HepG2 (cell line): ENCODE data around the gene PANK1. TPM values are rescaled to one million over a fixed set of nuclear protein-coding genes. Genes with fewer than 3 reads are reported as not detected.

Source experiments
- ATAC-seq: fragments of 200-7000 bp; cut with Tn5 transposase; 3 replicates; pipeline ENCODE4 v1.9.1; 2020; ENCODE audit warnings: mild to moderate bottlenecking, moderate library complexity
- BruUV-seq: library from RNA; stranded (reverse); fragments of 400-500 nt; replicated peaks from 2 replicates; lab custom pipeline; 2021; lab: Mats Ljungman, UMichigan
- CTCF ChIA-PET: fragments of 300-600 bp; formaldehyde crosslinking; extraction: SDS; loops from one replicate; lab custom pipeline; 2021; ENCODE audit warnings: low total read pairs, inconsistent platforms, low intra/inter-chr PET ratio; lab: Yijun Ruan, JAX
- POLR2A ChIA-PET: fragments of 350-600 bp; sonication (Branson Sonifier 250); formaldehyde crosslinking; loops from one replicate; lab custom pipeline; 2020; ENCODE audit warnings: antibody characterized with exemption, inconsistent platforms; lab: Yijun Ruan, JAX
- DNase-seq: peaks from one replicate; pipeline ENCODE4 v3.0.0-alpha.2; 2015; ENCODE audit warnings: low spot score
- FAIRE-seq: peaks from 3 replicates; lab custom pipeline; 2011; peaks lifted over from hg19 to GRCh38; lab: Jason Lieb, UNC
- H2AFZ ChIP-seq: one replicate; pipeline ENCODE4 v1.6.1; 2011; ENCODE audit warnings: low read length, inconsistent platforms
- H3K27ac ChIP-seq: fragments of 300-600 bp; 3 replicates; pipeline ENCODE4 v1.8.0; 2011; ENCODE audit warnings: mixed run types, mild to moderate bottlenecking, mixed read lengths, low read length, inconsistent platforms; ENCODE audit not compliant: insufficient read depth; ENCODE audit errors: extremely low read length
- H3K27me3 ChIP-seq, 2 experiments: fragments of 200-600 bp in 1 of 2; 2 replicates in 1 of 2; 3 replicates in 1 of 2; pipeline versions ENCODE4 v1.6.0 to v1.8.0; 2011; ENCODE audit warnings: low read length in 2 of 2, mild to moderate bottlenecking in 2 of 2, moderate library complexity in 2 of 2, inconsistent platforms in 1 of 2; ENCODE audit not compliant: insufficient read depth in 2 of 2, control insufficient read depth in 1 of 2
- H3K36me3 ChIP-seq, 2 experiments: fragments of 200-600 bp in 1 of 2; replicated peaks in 1 of 2; 2 replicates in 1 of 2; 3 replicates in 1 of 2; pipeline versions ENCODE4 v1.5.1 to v1.8.0; 2011; ENCODE audit warnings: low read length in 2 of 2, inconsistent platforms in 1 of 2; ENCODE audit not compliant: insufficient read depth in 2 of 2, control insufficient read depth in 1 of 2
- H3K4me1 ChIP-seq: 2 replicates; pipeline ENCODE4 v1.5.1; 2012; ENCODE audit warnings: low read length, inconsistent platforms; ENCODE audit not compliant: insufficient read depth
- H3K4me2 ChIP-seq: 2 replicates; pipeline ENCODE4 v1.6.0; 2011; ENCODE audit warnings: low read depth, low read length, inconsistent platforms
- H3K4me3 ChIP-seq, 3 experiments: fragments of 200-600 bp in 1 of 3; sonication (generic), shearing (Covaris generic) in 1 of 3; replicated peaks in 1 of 3; 2 replicates each; pipeline ENCODE4 v1.5.1; 2011 to 2016; ENCODE audit warnings: low read length in 3 of 3, inconsistent platforms in 2 of 3, low read depth in 2 of 3, mild to moderate bottlenecking in 2 of 3, control low read depth in 1 of 3, mixed read lengths in 1 of 3; ENCODE audit not compliant: insufficient read depth in 1 of 3
- H3K79me2 ChIP-seq: one replicate; pipeline ENCODE4 v1.6.1; 2011; ENCODE audit warnings: low read length, inconsistent platforms; ENCODE audit not compliant: insufficient read depth
- H3K9ac ChIP-seq: 2 replicates; pipeline ENCODE4 v1.6.0; 2011; ENCODE audit warnings: mild to moderate bottlenecking, low read depth, low read length, inconsistent platforms; ENCODE audit not compliant: insufficient read depth
- H3K9me3 ChIP-seq: 2 replicates; pipeline ENCODE4 v1.5.1; 2012; ENCODE audit warnings: mild to moderate bottlenecking, low read length
- H4K20me1 ChIP-seq: 2 replicates; pipeline ENCODE4 v1.6.0; 2011; ENCODE audit warnings: inconsistent platforms, mild to moderate bottlenecking, low read length, moderate library complexity; ENCODE audit not compliant: insufficient read depth
- JUNB ChIP-seq: sonication (generic); formaldehyde crosslinking; IDR thresholded peaks from 2 replicates; pipeline ENCODE4 v1.8.0; 2022; ENCODE audit warnings: missing genetic modification reagents, mild to moderate bottlenecking, borderline replicate concordance
- KAT7 ChIP-seq: IDR thresholded peaks from 2 replicates; pipeline ENCODE4 v1.6.1; 2018; ENCODE audit warnings: borderline replicate concordance, missing compliant biosample characterization
- KDM5A ChIP-seq: fragments of 200-600 bp; sonication (generic); IDR thresholded peaks from 2 replicates; pipeline ENCODE4 v1.7.0; 2018; ENCODE audit warnings: antibody characterized with exemption, mild to moderate bottlenecking, low read length, borderline replicate concordance
- POLR2AphosphoS2 ChIP-seq: IDR thresholded peaks from 2 replicates; pipeline ENCODE4 v1.6.1; 2011; ENCODE audit warnings: low read depth, low read length, improper control_type of control experiment
- RBAK ChIP-seq: sonication (generic); formaldehyde crosslinking; IDR thresholded peaks from 2 replicates; pipeline ENCODE4 v1.5.1; 2020; ENCODE audit warnings: mild to moderate bottlenecking, missing genetic modification reagents
- TARDBP ChIP-seq: sonication (generic); formaldehyde crosslinking; IDR thresholded peaks from 2 replicates; pipeline ENCODE4 v1.8.0; 2022; ENCODE audit warnings: mild to moderate bottlenecking, missing genetic modification reagents
- THAP7 ChIP-seq: sonication (generic); formaldehyde crosslinking; IDR thresholded peaks from 2 replicates; pipeline ENCODE4 v1.8.1; 2023; ENCODE audit warnings: mild to moderate bottlenecking, missing genetic modification reagents
- ZFP91 ChIP-seq: sonication (generic); formaldehyde crosslinking; IDR thresholded peaks from 2 replicates; pipeline ENCODE4 v1.9.0; 2022; ENCODE audit warnings: missing genetic modification reagents, mild to moderate bottlenecking, borderline replicate concordance
- ZNF124 ChIP-seq: sonication (generic); formaldehyde crosslinking; IDR thresholded peaks from 2 replicates; pipeline ENCODE4 v1.4.0; 2020; ENCODE audit warnings: missing genetic modification reagents
- ZNF350 ChIP-seq: sonication (generic); formaldehyde crosslinking; IDR thresholded peaks from 2 replicates; pipeline ENCODE4 v1.4.0; 2020; ENCODE audit warnings: mild to moderate bottlenecking, low read depth, missing genetic modification reagents, borderline replicate concordance
- ZNF503 ChIP-seq: sonication (generic); formaldehyde crosslinking; IDR thresholded peaks from 2 replicates; pipeline ENCODE4 v1.4.0; 2020; ENCODE audit warnings: missing genetic modification reagents
- ZNF607 ChIP-seq: sonication (generic); formaldehyde crosslinking; IDR thresholded peaks from 2 replicates; pipeline ENCODE4 v1.5.1; 2020; ENCODE audit warnings: missing genetic modification reagents, mild to moderate bottlenecking, borderline replicate concordance
- ZNF746 ChIP-seq: sonication (generic); formaldehyde crosslinking; IDR thresholded peaks from 2 replicates; pipeline ENCODE4 v1.8.0; 2022; ENCODE audit warnings: mild to moderate bottlenecking, missing genetic modification reagents
- ZXDC ChIP-seq: sonication (generic); formaldehyde crosslinking; IDR thresholded peaks from 2 replicates; pipeline ENCODE4 v1.5.0; 2020; ENCODE audit warnings: mild to moderate bottlenecking, missing genetic modification reagents
- WGBS: methylation state at CpG from one replicate; pipeline ENCODE4 v1.1.6; 2017; ENCODE audit warnings: low lambda C conversion rate; 5-methylcytosine and 5-hydroxymethylcytosine counted together
- in situ Hi-C: cut with HindIII; loops from 2 replicates; pipeline ENCODE4 v1.10.0; 2017; ENCODE audit warnings: low pct_unique_long_range_greater_than_20kb; ENCODE audit not compliant: extremely low pct_ligation_motif_present
- intact Hi-C: fragments of 100-400 bp; cut with micrococcal nuclease; formaldehyde crosslinking; loops from one replicate; pipeline ENCODE4 v1.10.0; 2022; ENCODE audit not compliant: unreplicated experiment
- polyA plus RNA-seq, 8 experiments: library from polyadenylated mRNA; depleted of rRNA in 3 of 8; stranded (reverse) in 7 of 8; unstranded in 1 of 8; fragments of >200 nt; fragmentation: Illumina TruSeq in 4 of 8; extraction: Trizol in 4 of 8; gene quantifications; 2 replicates each; pipeline versions ENCODE4 v1.2.1 to v1.2.3, GENCODE V29; 2011 to 2016; ENCODE audit warnings: low read depth in 4 of 8, missing spikeins in 1 of 8, mixed read lengths in 1 of 8; ENCODE audit not compliant: insufficient read depth in 1 of 8
- total RNA-seq, 5 experiments: library from RNA; depleted of rRNA; stranded (reverse); fragments of >200 nt; fragmentation: Illumina TruSeq; extraction: Trizol; gene quantifications; 2 replicates each; pipeline ENCODE4 v1.2.3, GENCODE V29; 2016; ENCODE audit warnings: low read depth in 1 of 5

The PANK1 gene
- total and polyA plus RNA-seq, 2 of the 13 experiments (the other 11 are each of a cell fraction or from before 2014, with no cell fraction given): 18.2 to 33.3 TPM

- H3K9ac ChIP-seq: peak overlapping the region; percentile 97
- in situ Hi-C loops (no loop called here), intact Hi-C loops (loop anchor here (5.0 kb wide), 1 partner anchor 217 kb away; no protein-coding TSS in a partner anchor)
- peaks cover 16% of the 10 kb centered on the region; the same call in 1 of the 2 replicates for H4K20me1 ChIP-seq
- peak overlapping the region; percentile 99 for H3K27ac ChIP-seq
- H3K4me1 ChIP-seq: peaks cover 58% of the 10 kb centered on the region
- POLR2A ChIA-PET: interaction anchor here (0.6 to 5.9 kb wide), 38 partner anchors 9 to 1989 kb away, joined by 3 to 114 read pairs (median 4); partner anchors contain the start of genes IFIT1, KIF20B, LIPA and PPP1R3C
- ATAC-seq: peak; percentile 87
- peak overlapping the region; percentile 80 to 94 (median 91) for H3K4me3 ChIP-seq
- peaks cover 2% of the 10 kb centered on the region for H3K9me3 ChIP-seq
- peaks cover 2 to 5% of the 10 kb centered on the region in 2 experiments; a peak in 3 of 5 replicates for H3K36me3 ChIP-seq
- CTCF ChIA-PET: no interaction called here
- peak; percentile 99 for DNase-seq
- BruUV-seq: TSS peak; percentile 98
- H3K4me2 ChIP-seq: peak overlapping the region; percentile 97
- H3K79me2 ChIP-seq: peaks cover 46% of the 10 kb centered on the region
- peak; percentile 95 for FAIRE-seq
- no peaks in the 10 kb centered on the region for H3K27me3 ChIP-seq
- no peak overlapping the region for H2AFZ ChIP-seq
- under 1% methylated on average over 27 of the region's 49 CpGs for WGBS
- TF ChIP-seq RBAK (CRISPR knock-in tag) (no peak), ZXDC (peak; percentile 64; the same call in 1 of the 2 replicates), ZNF746 (no peak; the same call in 1 of the 2 replicates), KDM5A (no peak), ZNF607 (no peak; the same call in 1 of the 2 replicates), ZNF124 (CRISPR knock-in tag) (peak; percentile 90), TARDBP (CRISPR knock-in tag) (peak; percentile 56; the same call in 1 of the 2 replicates), POLR2AphosphoS2 (peak; percentile 93), KAT7 (CRISPR knock-in tag) (peak; percentile 39), ZFP91 (CRISPR knock-in tag) (peak; percentile 63; the same call in 1 of the 2 replicates), THAP7 (CRISPR knock-in tag) (peak; percentile 92), JUNB (CRISPR knock-in tag) (0 out of 2 replicates have a peak, but pooled peaks have one; percentile 63), ZNF503 (peak; percentile 65; the same call in 1 of the 2 replicates), ZNF350 (CRISPR knock-in tag) (peak; percentile 67; the same call in 1 of the 2 replicates)
Observed at GRCh38 chr10:89643812-89644690, 991 bp downstream of the PANK1 start.
